A549 (cell line): ENCODE measurements around the gene PKN1. TPM values are rescaled to one million over a fixed set of nuclear protein-coding genes. Genes with fewer than 3 reads are reported as not detected.

Experiments
- ATAC-seq, 2 experiments: fragments of 200-7000 bp in 1 of 2; fragments of >200 bp in 1 of 2; cut with Nextera tagmentation in 1 of 2; cut with Tn5 transposase in 1 of 2; 3 replicates each; pipeline versions ENCODE4 v1.8.0 to v1.9.1; 2018 to 2020; ENCODE audit warnings: mild to moderate bottlenecking in 1 of 2, moderate library complexity in 1 of 2
- CTCF ChIA-PET: fragments of 300-600 bp; sonication (Branson Sonifier 250); formaldehyde crosslinking; extraction: SDS; loops from one replicate; lab custom pipeline; 2021; ENCODE audit warnings: antibody characterized with exemption, inconsistent platforms; lab: Yijun Ruan, JAX
- POLR2A ChIA-PET: fragments of 350-600 bp; formaldehyde crosslinking; extraction: SDS; loops from one replicate; lab custom pipeline; 2021; ENCODE audit warnings: antibody characterized with exemption, inconsistent platforms; lab: Yijun Ruan, JAX
- DNase-seq, 2 experiments: peaks; one replicate each; pipeline versions ENCODE4 v3.0.0 to v3.0.0-alpha.2; 2011 to 2016; ENCODE audit warnings: low read depth in 1 of 2, low spot score in 1 of 2
- FAIRE-seq: peaks from 2 replicates; lab custom pipeline; 2011; peaks lifted over from hg19 to GRCh38; lab: Jason Lieb, UNC
- H3K27ac ChIP-seq, 2 experiments: fragments of >200 bp; sonication (Bioruptor Twin); formaldehyde crosslinking; 3 replicates each; pipeline ENCODE4 v1.5.1; 2016 to 2017
- H3K4me1 ChIP-seq: fragments of >200 bp; sonication (Bioruptor Twin); formaldehyde crosslinking; 3 replicates; pipeline ENCODE4 v1.6.1; 2016
- H3K4me2 ChIP-seq: fragments of >200 bp; sonication (Bioruptor Twin); formaldehyde crosslinking; 3 replicates; pipeline ENCODE4 v1.6.1; 2016
- H3K4me3 ChIP-seq: fragments of >200 bp; sonication (Bioruptor Twin); formaldehyde crosslinking; 3 replicates; pipeline ENCODE4 v1.5.1; 2016
- H3K9me3 ChIP-seq: fragments of >200 bp; sonication (Bioruptor Twin); formaldehyde crosslinking; 3 replicates; pipeline ENCODE4 v1.6.1; 2016
- CBX2 ChIP-seq: fragments of 200-600 bp; sonication (generic); IDR thresholded peaks from 2 replicates; pipeline ENCODE4 v1.6.1; 2016; ENCODE audit warnings: low read depth, mild to moderate bottlenecking, borderline replicate concordance
- CBX8 ChIP-seq: fragments of 200-600 bp; sonication (generic); IDR thresholded peaks from 2 replicates; pipeline ENCODE4 v1.6.1; 2016
- CHD2 ChIP-seq: fragments of 150-350 bp; IDR thresholded peaks from 2 replicates; pipeline ENCODE4 v1.6.1; 2014; ENCODE audit warnings: low read length; ENCODE audit not compliant: partially characterized antibody
- EHF ChIP-seq: fragments of 250-450 bp; sonication (Bioruptor Pico); IDR thresholded peaks from 2 replicates; pipeline ENCODE4 v1.5.0; 2020; ENCODE audit warnings: mild to moderate bottlenecking
- EHMT2 ChIP-seq: fragments of 200-600 bp; sonication (generic); IDR thresholded peaks from 2 replicates; pipeline ENCODE4 v1.6.1; 2016; ENCODE audit warnings: antibody characterized with exemption, low read depth, mild to moderate bottlenecking, moderate library complexity
- EP300 ChIP-seq, 2 experiments: fragments of >200 bp; sonication (Bioruptor Twin); formaldehyde crosslinking; IDR thresholded peaks; 2 replicates in 1 of 2; 3 replicates in 1 of 2; pipeline ENCODE4 v1.6.1; 2016 to 2017
- ESRRA ChIP-seq: fragments of 150-350 bp; IDR thresholded peaks from 2 replicates; pipeline ENCODE4 v1.6.1; 2014; ENCODE audit warnings: mild to moderate bottlenecking, low read length, borderline replicate concordance
- FOSB ChIP-seq: fragments of 250-450 bp; sonication (Bioruptor Pico); IDR thresholded peaks from 2 replicates; pipeline ENCODE4 v1.5.0; 2020; ENCODE audit warnings: mild to moderate bottlenecking, moderate library complexity
- GATA3 ChIP-seq: IDR thresholded peaks from 2 replicates; pipeline ENCODE4 v1.6.1; 2012; ENCODE audit warnings: borderline replicate concordance
- HDAC2 ChIP-seq: fragments of 200-600 bp; sonication (generic); IDR thresholded peaks from 2 replicates; pipeline ENCODE4 v1.6.1; 2016
- HOXB13 ChIP-seq: fragments of 250-450 bp; sonication (Bioruptor Pico); IDR thresholded peaks from 2 replicates; pipeline ENCODE4 v1.5.0; 2020; ENCODE audit warnings: low read depth, mild to moderate bottlenecking, moderate library complexity
- HOXB5 ChIP-seq: fragments of 250-450 bp; sonication (Bioruptor Pico); IDR thresholded peaks from 2 replicates; pipeline ENCODE4 v1.5.0; 2020; ENCODE audit warnings: mild to moderate bottlenecking, moderate library complexity
- JUN ChIP-seq, 2 experiments: fragments of >200 bp; sonication (Bioruptor Twin); formaldehyde crosslinking; IDR thresholded peaks; 2 replicates in 1 of 2; 3 replicates in 1 of 2; pipeline ENCODE4 v1.6.1; 2016 to 2017
- KDM5A ChIP-seq: fragments of 200-600 bp; sonication (generic); IDR thresholded peaks from 2 replicates; pipeline ENCODE4 v1.6.1; 2016; ENCODE audit warnings: antibody characterized with exemption, mild to moderate bottlenecking
- MAX ChIP-seq: IDR thresholded peaks from 2 replicates; pipeline ENCODE4 v1.6.1; 2012
- MYC ChIP-seq: IDR thresholded peaks from 2 replicates; pipeline ENCODE4 v1.6.1; 2012; ENCODE audit warnings: mild to moderate bottlenecking, inconsistent platforms, low read length, improper control_type of control experiment, borderline replicate concordance
- NFE2L2 ChIP-seq: fragments of 150-350 bp; conservative IDR thresholded peaks from 2 replicates; pipeline ENCODE4 v1.6.1; 2014; ENCODE audit warnings: low read length
- NPAS2 ChIP-seq: fragments of 250-450 bp; sonication (Bioruptor Pico); IDR thresholded peaks from 2 replicates; pipeline ENCODE4 v1.8.0; 2022; ENCODE audit warnings: mild to moderate bottlenecking, moderate library complexity, borderline replicate concordance
- PHF8 ChIP-seq: fragments of 200-600 bp; sonication (generic); IDR thresholded peaks from 2 replicates; pipeline ENCODE4 v1.6.1; 2016; ENCODE audit warnings: low read depth, mild to moderate bottlenecking, antibody characterized with exemption, moderate library complexity, borderline replicate concordance
- POLR2A ChIP-seq: IDR thresholded peaks from 2 replicates; pipeline ENCODE4 v1.6.1; 2012; ENCODE audit warnings: mild to moderate bottlenecking, low read length
- RCOR1 ChIP-seq: fragments of 150-350 bp; IDR thresholded peaks from 2 replicates; pipeline ENCODE4 v1.6.1; 2014; ENCODE audit warnings: antibody characterized with exemption, low read length, low read depth
- RFX5 ChIP-seq: fragments of 450-650 bp; IDR thresholded peaks from 2 replicates; pipeline ENCODE4 v1.7.1; 2014; ENCODE audit warnings: antibody characterized with exemption, mild to moderate bottlenecking, moderate library complexity
- RNF2 ChIP-seq: fragments of 200-600 bp; sonication (generic); IDR thresholded peaks from 2 replicates; pipeline ENCODE4 v1.6.1; 2016; ENCODE audit warnings: low read depth, mild to moderate bottlenecking, antibody characterized with exemption, moderate library complexity, borderline replicate concordance
- SMC3 ChIP-seq: fragments of >200 bp; sonication (Bioruptor Twin); formaldehyde crosslinking; IDR thresholded peaks from 3 replicates; pipeline ENCODE4 v1.6.1; 2018; ENCODE audit warnings: inconsistent platforms
- SREBF2 ChIP-seq: fragments of 450-650 bp; IDR thresholded peaks from 2 replicates; pipeline ENCODE4 v1.6.1; 2014; ENCODE audit warnings: mild to moderate bottlenecking, moderate library complexity
- TFCP2L1 ChIP-seq: fragments of 250-450 bp; sonication (Bioruptor Pico); IDR thresholded peaks from 2 replicates; pipeline ENCODE4 v1.5.0; 2021; ENCODE audit warnings: mild to moderate bottlenecking
- USF2 ChIP-seq: fragments of 450-650 bp; IDR thresholded peaks from 2 replicates; pipeline ENCODE4 v1.6.1; 2014; ENCODE audit warnings: antibody characterized with exemption
- ZNF302 ChIP-seq: fragments of 250-450 bp; sonication (Bioruptor Pico); IDR thresholded peaks from 2 replicates; pipeline ENCODE4 v1.9.0; 2021; ENCODE audit warnings: inconsistent platforms, mild to moderate bottlenecking, moderate library complexity
- ZSCAN20 ChIP-seq: fragments of 250-450 bp; sonication (Bioruptor Pico); IDR thresholded peaks from 2 replicates; pipeline ENCODE4 v1.8.0; 2022; ENCODE audit warnings: mild to moderate bottlenecking, moderate library complexity
- WGBS: methylation state at CpG from one replicate; pipeline ENCODE4 v1.1.6; 2017; ENCODE audit errors: missing lambda C conversion rate; 5-methylcytosine and 5-hydroxymethylcytosine counted together
- polyA minus RNA-seq: library from RNA; depleted of rRNA, polyadenylated mRNA; stranded (reverse); fragments of >200 nt; gene quantifications from 2 replicates; pipeline ENCODE4 v1.2.3, GENCODE V29; 2011; rRNA and poly(A)+ RNA removed
- polyA plus RNA-seq, 4 experiments: library from polyadenylated mRNA; depleted of rRNA in 3 of 4; stranded (reverse); fragments of >200 nt; fragmentation: RNase III in 1 of 4; extraction: RNeasy Plus Mini Kit Qiagen cat#74134 plus additional on column Dnase treatment in 1 of 4; gene quantifications; 2 replicates in 3 of 4; 3 replicates in 1 of 4; pipeline ENCODE4 v1.2.3, GENCODE V29; 2011 to 2017
- TF ChIP-seq, protein P1 (sequence below): IDR thresholded peaks from 2 replicates; pipeline ENCODE4 v1.6.1; 2012; ENCODE audit warnings: low read depth, borderline replicate concordance

Gene PKN1
- polyA plus RNA-seq (2011; rRNA removed) (26.5 and 33.4 TPM in 2 replicates), polyA plus RNA-seq (2017; fragmentation: RNase III; extraction: RNeasy Plus Mini Kit Qiagen cat#74134 plus additional on column Dnase treatment) (37.3 to 45.8 TPM (median 41.7 TPM) in 3 replicates), polyA minus RNA-seq (82.9 and 96.8 TPM in 2 replicates)
- polyA plus RNA-seq (2012; cell fraction: cytosol; rRNA removed), result 52.0 and 53.8 TPM in 2 replicates
- polyA plus RNA-seq (2012; cell fraction: nucleus; rRNA removed), result 57.1 and 61.2 TPM in 2 replicates

DNA sequence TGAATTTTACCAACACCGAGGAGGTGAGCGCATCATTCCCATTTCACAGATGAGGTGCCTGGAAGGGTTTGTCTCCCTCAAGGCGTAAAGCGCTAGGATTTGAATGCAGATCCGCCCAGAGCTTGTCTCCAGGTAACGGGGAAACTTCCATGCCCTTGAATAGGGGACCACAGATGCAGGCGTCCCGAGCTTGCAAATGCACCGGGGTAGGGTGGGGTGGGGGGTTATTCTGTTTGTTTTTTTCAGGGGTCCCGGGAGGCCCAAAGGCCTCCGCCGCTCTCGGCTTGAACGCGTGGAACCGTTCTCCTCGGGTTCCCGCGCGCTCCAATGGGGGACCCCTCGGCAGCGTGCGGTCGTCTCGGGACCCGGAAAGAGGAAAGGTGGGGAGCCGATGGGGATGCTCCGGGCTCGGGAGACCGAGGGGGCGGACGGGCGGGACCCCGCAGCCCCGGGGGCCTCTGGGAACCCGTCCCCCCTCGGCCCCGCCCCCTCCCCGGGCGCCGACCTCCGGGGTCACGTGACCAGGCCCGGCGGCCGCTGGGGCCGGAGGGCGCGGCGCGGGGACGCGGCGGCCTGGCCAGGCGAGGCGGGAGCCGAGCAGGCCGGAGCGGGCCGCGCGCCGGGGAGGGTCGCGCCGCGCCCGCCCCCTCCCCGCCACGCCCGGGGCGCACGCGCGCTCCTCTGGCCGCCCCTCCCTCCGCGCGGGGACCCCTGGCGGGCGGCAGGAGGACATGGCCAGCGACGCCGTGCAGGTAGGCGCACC lies at the start of gene PKN1:
TSS of gene PKN1 (plus strand) at position 516 of the 763 bp plus-strand sequence. CDS start at position 732, 216 bp downstream.
- DNase-seq, result peak; percentile 29 to 35
- no peak for TF ChIP-seq FOSB (CRISPR knock-in tag)
- TF ChIP-seq HOXB13 (CRISPR knock-in tag), result no peak
- no peak for TF ChIP-seq CHD2
- TF ChIP-seq RFX5, result no peak
- no peak for TF ChIP-seq SMC3
- TF ChIP-seq ZNF302 (CRISPR knock-in tag), result no peak
- TF ChIP-seq USF2, result 0 out of 2 replicates have a peak, but pooled peaks have one; percentile 18
- peak; percentile 19; the same call in 1 of the 2 replicates for TF ChIP-seq POLR2A
- TF ChIP-seq EP300 (IDR thresholded peaks at IDR 0.05), result no peak
- TF ChIP-seq NPAS2 (CRISPR knock-in tag), result no peak
- TF ChIP-seq, protein P1, sequence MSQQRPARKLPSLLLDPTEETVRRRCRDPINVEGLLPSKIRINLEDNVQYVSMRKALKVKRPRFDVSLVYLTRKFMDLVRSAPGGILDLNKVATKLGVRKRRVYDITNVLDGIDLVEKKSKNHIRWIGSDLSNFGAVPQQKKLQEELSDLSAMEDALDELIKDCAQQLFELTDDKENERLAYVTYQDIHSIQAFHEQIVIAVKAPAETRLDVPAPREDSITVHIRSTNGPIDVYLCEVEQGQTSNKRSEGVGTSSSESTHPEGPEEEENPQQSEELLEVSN, result peak; percentile 37; the same call in 1 of the 2 replicates
- TF ChIP-seq CBX2, result no peak
- TF ChIP-seq RNF2, result no peak
- no peak for TF ChIP-seq EHF (CRISPR knock-in tag)
- TF ChIP-seq KDM5A, result no peak
- no peak for TF ChIP-seq HDAC2
- TF ChIP-seq SREBF2, result no peak
- TF ChIP-seq ZSCAN20 (CRISPR knock-in tag), result no peak
- TF ChIP-seq RCOR1, result no peak
- TF ChIP-seq JUN (IDR thresholded peaks at IDR 0.05), result no peak
- TF ChIP-seq CBX8, result no peak
- TF ChIP-seq EHMT2, result no peak
- TF ChIP-seq NFE2L2, result no peak
- no peak for TF ChIP-seq ESRRA
- TF ChIP-seq MYC, result no peak
- no peak for TF ChIP-seq TFCP2L1 (CRISPR knock-in tag)
- 0 out of 2 replicates have a peak, but pooled peaks have one; percentile 6 for TF ChIP-seq PHF8
- TF ChIP-seq HOXB5 (CRISPR knock-in tag), result no peak
- 0 out of 2 replicates have a peak, but pooled peaks have one; percentile 40 for TF ChIP-seq MAX
- no peak for TF ChIP-seq GATA3
- TF ChIP-seq, all 56 proteins: peak for 5
- H3K9me3 ChIP-seq, result no peaks in the 10 kb centered on the region
- 11% methylated on average over 21 of the region's 85 CpGs for WGBS
- FAIRE-seq (no peak), ATAC-seq (peak; percentile 11 to 54; a peak in 4 of 6 replicates)
- ChIA-PET CTCF (interaction anchor here (0.6 to 2.5 kb wide), 17 partner anchors 12 to 296 kb away, joined by 3 to 15 read pairs (median 4); partner anchors contain the start of gene ASF1B), POLR2A (interaction anchor here (0.7 kb wide), 1 partner anchor 14 kb away, joined by 3 read pairs; no protein-coding TSS in a partner anchor)
- H3K4me1 ChIP-seq, result peaks cover 30% of the 10 kb centered on the region
- H3K4me2 ChIP-seq, result peak within 1 kb of the TSS; percentile 98
- H3K4me3 ChIP-seq, result peak within 1 kb of the TSS; percentile 92
- H3K27ac ChIP-seq, result peak within 1 kb of the TSS; percentile 91 to 98
